ENCODE data around the gene MEGF11.

MEGF11 gene

DNA sequence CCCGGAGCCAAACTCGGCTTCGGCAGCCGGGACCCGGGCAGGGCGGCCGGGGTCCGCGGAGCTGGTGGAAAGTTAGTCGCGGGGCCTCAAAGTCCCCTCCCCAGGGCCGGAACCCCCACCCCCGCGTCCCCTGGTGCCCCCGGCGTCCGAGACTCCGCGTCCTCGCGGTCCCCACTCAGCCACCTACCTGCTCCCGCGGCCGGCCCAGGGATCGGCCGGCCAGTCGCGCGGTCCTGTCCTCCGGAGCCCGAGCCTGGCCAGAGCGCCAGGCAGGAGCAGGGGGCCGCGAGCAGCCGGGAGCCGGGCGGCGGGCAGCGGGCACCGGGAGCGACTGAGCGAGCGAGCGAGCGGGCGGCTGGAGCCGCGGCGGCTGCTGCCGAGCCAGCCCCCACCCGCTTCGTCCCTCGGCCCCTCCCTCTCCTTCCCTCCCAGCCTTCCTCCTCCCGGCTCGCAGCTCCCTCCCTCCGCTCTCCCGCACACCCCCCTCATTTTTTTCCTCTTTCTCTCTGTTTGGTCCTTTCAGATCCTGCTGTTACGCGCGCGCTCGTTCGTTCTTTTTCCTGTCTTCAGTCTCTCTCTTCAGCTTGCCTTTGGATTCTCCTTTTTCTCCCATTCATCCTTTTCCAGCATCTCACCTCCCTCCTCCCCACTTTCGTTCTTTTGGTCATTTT, at the start of gene MEGF11:
Gene MEGF11 (minus strand): TSS at position 333 of the 671 bp plus-strand sequence. CDS start 125,347 bp downstream, outside the sequence.
- peak; percentile 31 for DNase-seq

DNA sequence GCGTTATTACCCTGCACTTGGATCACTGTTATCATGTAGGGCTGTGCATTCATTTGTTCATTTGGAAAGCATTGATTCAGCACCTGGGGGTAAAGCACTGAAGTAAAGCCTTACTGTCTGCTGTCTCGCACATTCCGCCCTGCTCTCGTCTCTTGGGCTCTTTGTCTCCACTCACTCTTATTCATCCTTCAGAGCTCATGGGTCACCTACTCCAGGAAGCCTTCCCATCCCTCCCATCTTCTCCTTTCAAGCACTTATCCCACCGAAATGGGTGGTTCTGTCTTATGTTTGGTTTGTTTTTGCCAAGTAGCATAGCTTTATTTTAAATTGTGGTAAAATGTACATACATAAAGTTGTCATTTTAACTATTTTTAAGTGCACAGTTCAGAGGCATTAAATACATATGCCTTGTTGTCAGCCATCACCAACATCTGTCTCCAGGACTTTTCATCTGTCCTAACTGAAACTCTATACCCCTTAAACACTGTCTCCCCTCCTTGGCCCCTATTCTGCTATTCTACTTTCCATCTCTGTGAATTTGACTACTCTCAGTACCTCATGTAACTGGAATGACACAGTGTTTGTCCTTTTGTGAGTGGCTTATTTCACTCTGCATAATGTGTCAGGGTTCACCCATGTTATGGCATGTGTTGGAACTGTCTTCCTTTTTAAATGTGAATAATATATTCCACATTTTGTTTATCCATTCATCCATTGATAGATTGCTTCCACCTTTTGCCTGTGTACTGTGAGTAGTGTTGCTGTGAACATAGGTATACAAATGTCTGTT, 49.1 kb upstream of the MEGF11 start:
- DNase-seq = no peak

GRCh38 chr15:66298803-66299251, 45.3 kb upstream of the MEGF11 start:
- DNase-seq = no peak

- DNase-seq = no peak
Observed at GRCh38 chr15:66296186-66296585, 42.6 kb upstream of the MEGF11 start.

DNA sequence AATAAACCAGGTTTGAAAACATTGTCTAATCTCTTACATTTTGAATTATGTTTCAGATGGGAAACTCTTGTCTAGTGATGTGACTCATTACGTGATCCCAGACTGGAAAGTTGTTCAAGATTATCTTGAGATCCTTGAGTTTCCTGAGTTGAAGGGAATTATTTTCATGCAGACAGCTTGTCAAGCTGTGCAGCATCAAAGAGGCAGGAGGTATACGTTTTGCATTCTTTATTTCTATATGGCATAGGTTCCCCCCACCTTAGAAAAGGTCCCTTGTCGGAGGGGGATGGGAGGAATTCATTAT, 41.3 kb upstream of the MEGF11 start:
- no peak for DNase-seq

DNA sequence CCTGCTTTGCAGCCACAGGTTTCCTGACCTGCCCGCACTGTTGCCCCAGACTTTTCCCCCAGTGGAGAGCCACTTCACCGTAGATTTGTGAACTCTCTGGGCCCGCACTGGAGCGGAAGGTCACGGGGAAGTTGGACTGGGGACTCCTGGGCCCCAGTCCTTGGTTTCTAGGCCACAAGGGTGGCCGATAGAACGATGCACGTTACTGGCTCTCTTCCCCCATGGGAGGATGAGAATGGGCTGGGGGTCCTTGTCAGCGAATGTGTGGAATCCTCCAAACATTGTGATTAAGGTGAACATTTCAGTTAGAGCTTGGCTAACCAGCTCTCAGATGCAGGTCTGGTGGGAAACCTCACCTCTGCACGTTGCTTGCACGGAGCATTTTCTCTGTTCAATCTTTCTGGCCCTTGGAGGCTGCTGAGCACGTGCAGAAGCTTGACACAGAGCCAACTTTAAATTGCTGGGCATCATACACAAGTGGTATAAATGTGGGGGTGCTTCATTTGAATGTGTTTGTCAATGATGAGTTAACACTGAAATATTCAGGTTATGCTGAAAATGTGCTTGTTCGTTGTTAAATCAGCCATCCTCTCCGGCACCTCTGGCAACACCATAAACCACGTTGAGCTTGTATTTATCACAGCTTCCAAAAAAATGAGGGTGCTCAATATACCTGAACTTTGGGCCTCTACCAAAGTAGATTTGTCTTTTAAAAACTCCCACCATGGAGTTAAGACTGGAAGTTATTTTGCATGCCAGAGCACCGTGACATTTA, 40.8 kb upstream of the MEGF11 start:
- DNase-seq = peak; percentile 13

DNA sequence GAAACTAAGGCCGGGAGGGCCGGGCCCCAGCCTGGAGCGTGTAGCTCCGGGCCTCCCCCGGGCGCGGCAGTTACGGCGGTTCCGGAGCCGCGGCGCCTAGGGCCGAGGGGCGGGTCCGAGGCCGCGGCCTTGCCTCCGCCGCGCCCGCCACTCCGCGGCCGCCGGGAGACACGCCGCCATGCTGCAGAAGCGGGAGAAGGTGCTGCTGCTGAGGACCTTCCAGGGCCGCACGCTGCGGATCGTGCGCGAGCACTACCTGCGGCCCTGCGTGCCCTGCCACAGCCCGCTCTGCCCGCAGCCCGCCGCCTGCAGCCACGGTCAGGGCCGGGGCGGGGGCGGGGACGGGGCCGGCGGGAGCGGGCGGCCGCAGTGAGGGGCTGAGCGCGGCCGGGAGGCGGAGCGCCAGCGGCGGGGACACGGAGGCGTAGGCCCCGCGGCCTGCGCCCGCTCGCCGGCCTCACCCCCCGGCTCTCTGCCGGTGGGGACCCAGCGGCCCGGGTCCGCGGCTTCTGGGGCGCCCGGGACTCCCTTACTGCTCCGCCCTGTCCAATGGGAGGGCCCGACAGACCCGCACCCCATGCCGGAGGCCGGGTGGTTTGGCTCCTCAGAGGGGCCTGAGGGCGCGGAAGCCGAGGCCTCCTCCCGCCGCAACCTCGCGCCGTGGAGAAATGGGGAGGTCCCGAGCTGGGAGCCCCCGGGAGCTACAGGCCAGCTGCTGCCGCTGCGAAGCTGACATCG, 40.0 kb upstream of the MEGF11 start, which contains the start of gene DIS3L:
Gene DIS3L (plus strand): TSS at position 150 of the 738 bp plus-strand sequence. CDS start 29 bp downstream, at position 179.
- peak; percentile 36 for DNase-seq

- no peak for DNase-seq
Observed at GRCh38 chr15:66292571-66293418, 39.2 kb upstream of the MEGF11 start.

- DNase-seq = no peak
Observed at GRCh38 chr15:66291816-66292570, 38.4 kb upstream of the MEGF11 start.

DNA sequence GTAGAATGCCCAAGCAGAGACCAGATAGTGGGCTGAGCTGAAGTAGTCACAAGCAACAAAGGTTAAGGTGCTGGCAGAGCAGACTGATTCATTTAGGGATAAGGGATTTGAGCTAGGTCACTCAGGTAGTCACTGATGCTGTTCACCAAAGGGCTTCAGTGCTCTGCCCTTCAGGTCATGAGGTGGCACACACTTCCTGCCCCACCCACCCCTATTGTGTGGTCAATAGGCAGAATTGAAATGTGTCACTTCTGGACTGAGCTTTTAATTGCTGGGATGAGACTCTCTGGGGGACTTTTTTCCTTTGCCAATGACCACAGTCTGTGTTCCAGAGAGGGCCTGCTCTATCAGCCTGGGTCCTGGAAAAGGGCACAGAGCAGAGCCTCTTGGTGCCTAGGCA, 37.0 kb upstream of the MEGF11 start:
- DNase-seq = no peak

- DNase-seq = no peak
Observed at GRCh38 chr15:66290007-66290406, 36.5 kb upstream of the MEGF11 start.

- DNase-seq = no peak
Observed at GRCh38 chr15:66288551-66289185, 35.1 kb upstream of the MEGF11 start.

DNA sequence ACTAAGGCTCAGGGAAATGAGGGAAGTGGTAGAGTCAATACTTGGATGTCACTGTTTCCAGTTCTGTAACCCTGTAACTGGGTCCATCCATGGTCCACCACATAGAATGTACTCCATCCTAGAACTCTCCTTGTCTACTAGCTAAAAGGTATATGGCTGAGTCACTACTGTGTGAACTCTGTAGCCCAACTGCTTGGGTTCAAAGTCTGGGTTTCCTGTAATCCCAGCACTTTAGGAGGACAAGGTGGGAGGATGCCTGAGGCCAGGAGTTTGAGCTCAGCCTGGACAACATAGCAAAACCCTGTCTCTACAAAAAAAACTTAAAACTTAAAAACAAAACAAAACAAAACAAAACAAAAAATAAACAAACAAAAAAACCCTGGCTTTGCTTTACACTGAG, 34.5 kb upstream of the MEGF11 start:
- no peak for DNase-seq

- DNase-seq = peak; percentile 14
Observed at GRCh38 chr15:66287461-66288057, 34.0 kb upstream of the MEGF11 start.

DNA sequence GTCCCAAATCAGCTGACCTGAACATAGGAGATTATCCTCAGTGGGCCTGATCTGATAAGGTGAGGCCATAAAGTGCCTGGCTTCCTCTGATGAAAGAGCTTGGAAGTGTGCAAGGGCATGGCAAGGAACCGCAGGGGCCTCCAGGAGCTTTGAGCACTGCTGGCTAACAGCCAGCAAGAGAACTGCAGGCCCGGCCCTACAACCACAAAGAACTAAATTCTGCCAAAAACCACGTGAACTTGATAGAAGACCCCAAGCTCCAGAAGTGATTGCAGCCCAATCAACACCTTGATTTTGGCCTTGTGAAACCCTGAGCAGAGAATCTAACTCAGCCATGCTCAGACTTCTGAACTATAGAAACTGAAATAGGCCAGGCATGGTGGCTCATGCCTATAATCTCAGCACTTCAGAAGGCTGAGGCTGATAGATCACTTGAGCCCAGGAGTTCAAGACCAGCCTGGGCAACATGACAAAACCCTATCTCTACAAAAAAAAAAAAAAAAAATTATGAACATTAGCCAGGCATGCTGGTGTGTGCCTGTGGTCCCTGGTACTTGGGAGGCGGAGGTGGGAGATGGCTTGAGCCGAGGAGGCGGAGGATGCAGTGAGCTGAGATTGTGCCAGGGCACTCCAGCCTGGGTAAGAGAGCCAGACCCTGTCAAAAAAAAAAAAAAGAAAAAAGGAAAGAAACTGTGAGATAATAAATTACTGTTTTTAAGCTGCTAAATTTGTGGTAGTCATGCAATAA, 32.2 kb upstream of the MEGF11 start:
- DNase-seq = no peak

DNA sequence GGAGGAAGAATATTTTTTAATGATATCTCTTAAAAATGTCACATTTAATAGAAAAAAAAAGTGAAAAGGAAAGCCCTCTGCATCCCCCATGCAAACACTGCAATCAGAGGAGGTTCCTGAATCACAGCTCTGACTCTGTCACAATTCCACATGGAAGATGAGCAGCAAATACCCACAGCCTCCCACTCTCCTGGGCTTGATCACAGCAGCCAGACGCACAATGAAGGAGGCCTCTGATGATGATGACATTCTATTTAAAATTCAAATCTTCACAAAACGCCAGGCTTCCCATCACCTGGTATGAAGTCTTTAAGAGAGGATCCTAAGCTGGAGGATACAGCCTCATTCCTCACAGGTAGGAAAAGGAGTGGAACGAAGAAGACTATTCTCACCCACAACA, 30.7 kb upstream of the MEGF11 start:
- DNase-seq = no peak

DNA sequence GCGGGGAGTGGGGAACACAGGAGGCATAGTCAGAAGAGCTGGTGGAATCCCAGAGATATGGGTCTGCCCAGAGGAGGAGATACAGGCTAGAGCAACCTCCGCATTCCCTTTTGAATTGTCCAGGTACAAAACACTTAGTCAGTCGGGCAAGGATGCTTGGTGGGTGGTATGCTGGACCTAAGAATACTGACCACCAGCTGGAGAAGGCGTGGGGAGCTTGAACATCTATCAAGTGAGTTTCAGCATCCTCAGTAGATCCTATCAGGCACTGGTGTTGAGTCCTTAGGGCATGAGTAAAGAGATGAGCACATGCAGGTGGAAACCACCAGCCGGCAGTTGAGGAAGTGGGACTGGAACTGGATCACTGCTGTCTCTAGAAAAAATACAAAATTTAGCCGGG, 25.1 kb upstream of the MEGF11 start:
- no peak for DNase-seq

- DNase-seq = no peak
Observed at GRCh38 chr15:66278056-66278455, 24.5 kb upstream of the MEGF11 start.

GRCh38 chr15:66276546-66276945, 23.0 kb upstream of the MEGF11 start:
- no peak for DNase-seq
